Measurements from ENCODE around the gene MCF2L. TPM values are rescaled to one million over a fixed set of nuclear protein-coding genes. Genes with fewer than 3 reads are reported as not detected.

MCF2L gene
- total and polyA plus RNA-seq, 8 donors = 16.0 to 83.6 (median 23.6) TPM

- intact Hi-C loops (cut with DNase I) = no loop called here
- H3K4me1 ChIP-seq = no peaks in the 10 kb centered on the region
- TF ChIP-seq CTCF (IDR thresholded peaks at IDR 0.05) = no peak
- H3K27ac ChIP-seq = no peak overlapping the region
- DNase-seq = peak in 3 of 6 donors; percentile 5 to 43 (median 42)
- H3K9me3 ChIP-seq = no peaks in the 10 kb centered on the region
- no peak for ATAC-seq
- peaks cover 0 to 31% (median 0%) of the 10 kb centered on the region in 3 donors for H3K36me3 ChIP-seq
- WGBS, 2 donors = 92 to 94% methylated on average over 17 of the region's 17 CpGs
- FAIRE-seq = no peak
- no peaks in the 10 kb centered on the region for H3K27me3 ChIP-seq
- no peak overlapping the region for H3K4me3 ChIP-seq
Measured at GRCh38 chr13:113088691-113089020, 119.6 kb downstream of the MCF2L start.

- no peak overlapping the region for H3K27ac ChIP-seq
- 90% methylated on average over 36 of the region's 36 CpGs for WGBS, 2 donors
- FAIRE-seq = no peak
- no peaks in the 10 kb centered on the region for H3K4me1 ChIP-seq
- intact Hi-C loops (cut with DNase I) = no loop called here
- no peaks in the 10 kb centered on the region for H3K9me3 ChIP-seq
- TF ChIP-seq CTCF (IDR thresholded peaks at IDR 0.05) = no peak
- ATAC-seq = no peak
- peak in 3 of 6 donors; percentile 8 to 35 (median 34) for DNase-seq
- H3K4me3 ChIP-seq = no peak overlapping the region
- no peaks in the 10 kb centered on the region for H3K27me3 ChIP-seq
- H3K36me3 ChIP-seq = peaks cover 0 to 31% (median 0%) of the 10 kb centered on the region in 3 donors
Measured at GRCh38 chr13:113089693-113090414, 120.8 kb downstream of the MCF2L start.

GRCh38 chr13:113090415-113090770 is 121.4 kb downstream of the MCF2L start:
- H3K9me3 ChIP-seq = no peaks in the 10 kb centered on the region
- H3K36me3 ChIP-seq = peaks cover 0 to 31% (median 0%) of the 10 kb centered on the region in 3 donors
- no peak for ATAC-seq
- H3K27ac ChIP-seq = no peak overlapping the region
- no peak for FAIRE-seq
- H3K27me3 ChIP-seq = no peaks in the 10 kb centered on the region
- no peaks in the 10 kb centered on the region for H3K4me1 ChIP-seq
- intact Hi-C loops (cut with DNase I) = no loop called here
- TF ChIP-seq CTCF (IDR thresholded peaks at IDR 0.05) = no peak
- WGBS, 2 donors = 88 to 90% methylated on average over 13 of the region's 13 CpGs
- DNase-seq = peak in 1 of 6 donors; percentile 39
- H3K4me3 ChIP-seq = no peak overlapping the region

DNA sequence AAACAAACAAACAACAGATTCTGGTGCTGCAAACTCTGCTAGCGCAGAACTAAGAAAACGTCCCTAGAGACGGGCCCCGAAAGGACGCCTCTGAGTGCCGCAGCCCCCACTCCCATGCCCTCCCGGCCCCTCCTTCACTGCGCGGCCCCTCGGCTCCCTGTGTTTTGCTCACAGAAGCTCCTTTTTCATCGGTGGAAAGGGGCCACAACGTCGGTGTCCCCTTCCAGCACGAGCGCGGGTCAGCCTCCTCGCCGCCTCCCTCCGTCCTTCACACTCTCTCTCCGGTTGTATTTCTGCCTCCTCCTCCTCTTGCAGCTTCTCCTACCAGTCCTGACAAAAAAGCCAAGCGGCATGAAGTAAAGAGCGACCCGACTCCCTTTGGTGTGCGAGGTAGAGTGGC is 121.8 kb downstream of the MCF2L start:
- FAIRE-seq = no peak
- TF ChIP-seq CTCF (IDR thresholded peaks at IDR 0.05) = no peak
- Histone ChIP-seq H3K27ac (no peak overlapping the region), H3K9me3 (no peaks in the 10 kb centered on the region), H3K36me3 (peaks cover 0 to 31% (median 0%) of the 10 kb centered on the region in 3 donors), H3K4me3 (no peak overlapping the region), H3K4me1 (no peaks in the 10 kb centered on the region), H3K27me3 (no peaks in the 10 kb centered on the region)
- ATAC-seq = no peak
- WGBS, 2 donors = 91 to 92% methylated on average over 24 of the region's 24 CpGs
- peak in 3 of 6 donors; percentile 8 to 42 (median 28) for DNase-seq
- intact Hi-C loops (cut with DNase I) = no loop called here

DNA sequence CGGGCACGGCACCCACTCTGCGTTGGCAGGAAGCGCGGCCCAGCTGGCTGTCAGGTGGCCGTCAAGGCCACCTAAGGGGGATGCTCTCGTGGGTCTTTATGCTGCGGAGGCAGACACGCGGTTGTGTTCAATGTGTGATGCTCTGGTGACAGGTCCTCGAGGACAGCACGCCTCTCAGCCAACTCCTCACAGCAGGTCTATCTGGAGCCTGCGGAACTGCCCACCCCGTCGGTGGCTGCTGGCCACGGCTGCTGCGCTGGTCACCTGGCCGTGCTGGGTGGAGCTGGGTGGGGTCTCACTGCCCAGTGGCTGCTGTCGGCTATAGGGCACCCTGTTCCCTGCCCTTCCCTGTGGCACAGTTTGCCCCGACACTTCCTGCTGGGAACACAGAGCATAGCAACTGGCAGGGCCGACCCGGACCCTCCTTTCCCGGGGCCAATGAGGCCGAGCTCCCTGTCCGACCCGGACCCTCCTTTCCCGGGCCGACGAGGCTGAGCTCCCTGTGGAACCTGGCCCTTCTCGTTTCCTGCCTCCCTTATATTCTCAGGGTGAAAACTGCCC is 122.3 kb downstream of the MCF2L start:
- H3K9me3 ChIP-seq = no peaks in the 10 kb centered on the region
- H3K4me3 ChIP-seq = no peak overlapping the region
- no peak for FAIRE-seq
- H3K27ac ChIP-seq = no peak overlapping the region
- no peak for TF ChIP-seq CTCF (IDR thresholded peaks at IDR 0.05)
- DNase-seq = peak in 3 of 6 donors; percentile 8 to 53 (median 51)
- H3K4me1 ChIP-seq = no peaks in the 10 kb centered on the region
- no peaks in the 10 kb centered on the region for H3K27me3 ChIP-seq
- ATAC-seq = no peak
- WGBS, 2 donors = 83 to 90% methylated on average over 30 of the region's 30 CpGs
- peaks cover 0 to 31% (median 0%) of the 10 kb centered on the region in 3 donors for H3K36me3 ChIP-seq
- intact Hi-C loops (cut with DNase I) = no loop called here
